Pancreas (tissue), 10 donors: ENCODE measurements around the gene SLC35A5. TPM values are rescaled to one million over a fixed set of nuclear protein-coding genes. Genes with fewer than 3 reads are reported as not detected.

Experiments
- ATAC-seq, 4 donors: fragments of 200-7000 bp; cut with Tn5 transposase; one replicate each; pipeline versions ENCODE4 v1.8.0 to v1.9.1; 2020; ENCODE audit warnings: mild to moderate bottlenecking in 4 of 4, moderate library complexity in 4 of 4
- DNase-seq, 6 donors: peaks; one replicate each; pipeline ENCODE4 v3.0.0-alpha.2; 2020
- FAIRE-seq: peaks from 2 replicates; lab custom pipeline; 2012; peaks lifted over from hg19 to GRCh38; lab: Jason Lieb, UNC
- H3K27ac ChIP-seq, 4 donors: fragments of 200-600 bp; sonication (generic); 1 replicate in 3 of 4; 2 replicates in 1 of 4; pipeline versions ENCODE4 v1.5.0 to v1.8.0; 2020
- H3K27me3 ChIP-seq, 4 donors: fragments of 200-600 bp; one replicate each; pipeline ENCODE4 v1.8.0; 2021
- H3K36me3 ChIP-seq, 3 donors: fragments of 200-600 bp; sonication (generic) in 1 of 3; one replicate each; pipeline versions ENCODE4 v1.5.0 to v1.8.0; 2020 to 2021
- H3K4me1 ChIP-seq, 3 donors: fragments of 200-600 bp; one replicate each; pipeline ENCODE4 v1.8.0; 2021
- H3K4me3 ChIP-seq, 4 donors: fragments of 200-600 bp; sonication (generic) in 2 of 4; one replicate each; pipeline versions ENCODE4 v1.5.0 to v1.8.0; 2020 to 2021
- H3K9me3 ChIP-seq, 4 donors: fragments of 200-600 bp; one replicate each; pipeline ENCODE4 v1.8.0; 2021
- WGBS, 2 donors: extraction: QIAGEN DNeasy Blood & Tissue Kit; methylation state at CpG; one replicate each; pipeline ENCODE4 v1.1.7; 2013; 5-methylcytosine and 5-hydroxymethylcytosine counted together
- intact Hi-C, 3 donors: fragments of 100-400 bp; cut with DNase I; formaldehyde crosslinking; loops; one replicate each; pipeline versions ENCODE4 v1.11.1 to v1.14.2; 2022
- polyA plus RNA-seq, 2 donors: library from polyadenylated mRNA; stranded (reverse); fragments of 200-250 nt; gene quantifications; one replicate each; pipeline ENCODE4 v1.2.3, GENCODE V29; 2013
- total RNA-seq, 6 donors: library from RNA; stranded (reverse); fragmentation: NEBNext Ultra II Directional in 4 of 6; extraction: Animal tissue kit (Norgen Biotek cat#: 25700) in 4 of 6; gene quantifications; one replicate each; pipeline versions ENCODE4 v1.2.1 to v1.2.4, GENCODE V29; 2021 to 2023
- TF ChIP-seq, protein P1 (sequence below), 4 donors: fragments of 200-600 bp; sonication (generic) in 3 of 4; IDR thresholded peaks; one replicate each; pipeline versions ENCODE4 v1.5.0 to v1.8.0; 2021; ENCODE audit warnings: antibody characterized with exemption in 4 of 4
- donor health status: healthy with polysubstance abuse.
- donor health status: DM: no; HTN: no; CAD: no; lungs with moderate emphysema.
- donor health status: DM: no; HTN: no; CAD: no.
- donor health status: control.
- donor health status: control.
- donor health status: Bipolar disorder and iron deficiency.
- donor health status: DM: yes; HTN: yes; CAD: no.
- donor health status: DM: no; HTN: no; CAD: no.
- donor health status: DM: no; HTN: no; CAD: no.
- donor health status: DM: yes; HTN: yes; CAD: no.

Gene SLC35A5
- total and polyA plus RNA-seq, 8 donors: 3.0 to 16.9 (median 12.4) TPM

DNA sequence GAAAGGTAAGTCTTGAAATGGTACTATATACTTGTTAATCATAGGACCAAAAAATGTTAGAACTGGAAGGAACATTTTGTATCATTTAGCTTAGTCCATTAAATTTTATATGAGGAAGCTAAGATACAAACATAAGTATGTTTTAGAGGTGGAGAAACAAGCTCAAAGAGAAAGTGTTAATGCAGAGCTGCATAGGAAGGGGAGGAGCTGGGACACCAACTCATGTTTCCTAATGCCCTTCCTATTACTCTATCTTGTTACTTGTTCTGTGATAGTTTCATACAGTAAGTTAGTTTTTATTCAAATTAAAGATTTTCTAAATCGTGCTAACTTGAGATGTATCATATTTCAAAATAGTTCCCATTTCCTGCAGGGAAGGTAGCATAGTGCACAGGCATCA, 7.4 kb downstream of the SLC35A5 start:
- Histone ChIP-seq H3K27ac (no peak overlapping the region), H3K4me1 (no peaks in the 10 kb centered on the region), H3K4me3 (no peak overlapping the region), H3K9me3 (no peaks in the 10 kb centered on the region), H3K27me3 (no peaks in the 10 kb centered on the region), H3K36me3 (no peaks in the 10 kb centered on the region)
- TF ChIP-seq, protein P1, sequence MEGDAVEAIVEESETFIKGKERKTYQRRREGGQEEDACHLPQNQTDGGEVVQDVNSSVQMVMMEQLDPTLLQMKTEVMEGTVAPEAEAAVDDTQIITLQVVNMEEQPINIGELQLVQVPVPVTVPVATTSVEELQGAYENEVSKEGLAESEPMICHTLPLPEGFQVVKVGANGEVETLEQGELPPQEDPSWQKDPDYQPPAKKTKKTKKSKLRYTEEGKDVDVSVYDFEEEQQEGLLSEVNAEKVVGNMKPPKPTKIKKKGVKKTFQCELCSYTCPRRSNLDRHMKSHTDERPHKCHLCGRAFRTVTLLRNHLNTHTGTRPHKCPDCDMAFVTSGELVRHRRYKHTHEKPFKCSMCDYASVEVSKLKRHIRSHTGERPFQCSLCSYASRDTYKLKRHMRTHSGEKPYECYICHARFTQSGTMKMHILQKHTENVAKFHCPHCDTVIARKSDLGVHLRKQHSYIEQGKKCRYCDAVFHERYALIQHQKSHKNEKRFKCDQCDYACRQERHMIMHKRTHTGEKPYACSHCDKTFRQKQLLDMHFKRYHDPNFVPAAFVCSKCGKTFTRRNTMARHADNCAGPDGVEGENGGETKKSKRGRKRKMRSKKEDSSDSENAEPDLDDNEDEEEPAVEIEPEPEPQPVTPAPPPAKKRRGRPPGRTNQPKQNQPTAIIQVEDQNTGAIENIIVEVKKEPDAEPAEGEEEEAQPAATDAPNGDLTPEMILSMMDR (IDR thresholded peaks at IDR 0.05): no peak
- intact Hi-C loops: no loop called here
- no peak for DNase-seq
- no peak for ATAC-seq
- FAIRE-seq: no peak
- 38 to 45% methylated on average over 1 of the region's 1 CpG for WGBS, 2 donors

DNA sequence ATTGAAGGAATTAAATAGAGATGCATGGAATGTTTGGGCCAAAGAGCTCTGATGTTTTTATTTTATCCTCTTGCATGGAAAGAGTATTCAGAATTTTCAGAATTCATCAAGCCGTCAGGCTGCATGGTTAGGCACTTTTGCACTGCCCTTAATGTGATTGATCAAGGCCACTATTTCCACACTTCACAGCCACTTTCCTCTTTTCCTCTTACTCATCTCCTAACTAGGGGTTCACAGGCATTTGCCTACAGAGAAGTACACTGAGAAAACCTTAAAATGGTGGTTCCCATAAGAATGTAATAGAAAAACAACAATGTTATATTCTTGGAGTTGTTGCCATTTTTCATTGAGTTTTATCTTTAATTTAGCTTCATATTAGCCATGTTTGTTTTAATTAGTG, 10.9 kb downstream of the SLC35A5 start:
- H3K27ac ChIP-seq: no peak overlapping the region
- H3K9me3 ChIP-seq: no peaks in the 10 kb centered on the region
- intact Hi-C loops: no loop called here
- no peaks in the 10 kb centered on the region for H3K27me3 ChIP-seq
- FAIRE-seq (no peak), ATAC-seq (no peak), DNase-seq (no peak)
- no peaks in the 10 kb centered on the region for H3K36me3 ChIP-seq
- no peaks in the 10 kb centered on the region for H3K4me1 ChIP-seq
- TF ChIP-seq, protein P1 (IDR thresholded peaks at IDR 0.05): no peak
- no peak overlapping the region for H3K4me3 ChIP-seq
- 97 to 98% methylated on average over 1 of the region's 1 CpG for WGBS, 2 donors

- H3K27me3 ChIP-seq: no peaks in the 10 kb centered on the region
- no peak for ATAC-seq
- intact Hi-C loops: no loop called here
- H3K4me1 ChIP-seq: no peaks in the 10 kb centered on the region
- 86 to 91% methylated on average over 3 of the region's 3 CpGs for WGBS, 2 donors
- DNase-seq: no peak
- no peak overlapping the region for H3K4me3 ChIP-seq
- no peaks in the 10 kb centered on the region for H3K9me3 ChIP-seq
- no peak for FAIRE-seq
- TF ChIP-seq, protein P1 (IDR thresholded peaks at IDR 0.05): no peak
- H3K27ac ChIP-seq: no peak overlapping the region
- peaks cover 0 to 7% (median 4%) of the 10 kb centered on the region in 3 donors for H3K36me3 ChIP-seq
Measured at GRCh38 chr3:112579232-112579631, 17.4 kb downstream of the SLC35A5 start.

GRCh38 chr3:112579697-112580096, 17.9 kb downstream of the SLC35A5 start:
- FAIRE-seq (no peak), ATAC-seq (no peak), DNase-seq (no peak)
- peaks cover 0 to 9% (median 7%) of the 10 kb centered on the region in 3 donors for H3K36me3 ChIP-seq
- H3K27ac ChIP-seq: no peak overlapping the region
- H3K27me3 ChIP-seq: no peaks in the 10 kb centered on the region
- H3K4me3 ChIP-seq: no peak overlapping the region
- TF ChIP-seq, protein P1 (IDR thresholded peaks at IDR 0.05): no peak
- WGBS, 2 donors: 90 to 91% methylated on average over 3 of the region's 3 CpGs
- intact Hi-C loops: loop anchor here in 1 of 3 donors (5.0 kb wide), 1 partner anchor 408 kb away; no protein-coding TSS in a partner anchor
- no peaks in the 10 kb centered on the region for H3K9me3 ChIP-seq
- no peaks in the 10 kb centered on the region for H3K4me1 ChIP-seq

- Histone ChIP-seq H3K27ac (no peak overlapping the region), H3K36me3 (peaks cover 0 to 10% (median 7%) of the 10 kb centered on the region in 3 donors), H3K4me3 (no peak overlapping the region), H3K9me3 (no peaks in the 10 kb centered on the region), H3K4me1 (no peaks in the 10 kb centered on the region), H3K27me3 (no peaks in the 10 kb centered on the region)
- peak in 2 of 4 donors; percentile 45 to 54 for ATAC-seq
- FAIRE-seq: peak; percentile 69
- intact Hi-C loops: loop anchor here in 1 of 3 donors (5.0 kb wide), 1 partner anchor 405 kb away; no protein-coding TSS in a partner anchor
- DNase-seq: no peak
- WGBS, 2 donors: 52 to 73% methylated on average over 2 of the region's 2 CpGs
- TF ChIP-seq, protein P1 (IDR thresholded peaks at IDR 0.05): peak in 3 of 4 donors; percentile 17 to 27 (median 26)
Measured at GRCh38 chr3:112582244-112582874, 20.5 kb downstream of the SLC35A5 start.
